Measurements from ENCODE around the gene SLIT3.
"Not testable (repeated sequence)": the region's sequence is repeated elsewhere in the genome, so short reads cannot be mapped to it uniquely, and the experiment has no call there.

SLIT3 gene

DNA sequence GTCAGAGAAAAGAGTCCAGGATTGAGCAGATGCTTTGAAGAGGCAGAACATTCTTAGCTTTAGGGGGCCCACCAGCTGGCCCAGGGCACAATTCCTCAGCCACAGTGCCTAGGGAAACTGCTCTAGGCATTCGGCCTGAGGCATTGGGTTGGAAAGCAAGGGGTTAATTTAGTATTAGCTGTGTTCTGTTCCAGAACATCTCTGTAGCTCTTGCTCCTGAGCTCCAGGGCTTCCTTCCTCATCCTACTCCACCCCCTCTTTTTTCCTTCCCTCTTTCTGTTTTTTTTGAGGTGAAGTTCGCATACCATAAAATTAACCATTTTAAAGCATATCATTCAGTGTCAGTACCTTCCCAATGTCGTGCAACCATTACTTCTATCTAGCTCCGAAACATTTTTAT, 647.3 kb downstream of the SLIT3 start:
- DNase-seq = no peak

DNA sequence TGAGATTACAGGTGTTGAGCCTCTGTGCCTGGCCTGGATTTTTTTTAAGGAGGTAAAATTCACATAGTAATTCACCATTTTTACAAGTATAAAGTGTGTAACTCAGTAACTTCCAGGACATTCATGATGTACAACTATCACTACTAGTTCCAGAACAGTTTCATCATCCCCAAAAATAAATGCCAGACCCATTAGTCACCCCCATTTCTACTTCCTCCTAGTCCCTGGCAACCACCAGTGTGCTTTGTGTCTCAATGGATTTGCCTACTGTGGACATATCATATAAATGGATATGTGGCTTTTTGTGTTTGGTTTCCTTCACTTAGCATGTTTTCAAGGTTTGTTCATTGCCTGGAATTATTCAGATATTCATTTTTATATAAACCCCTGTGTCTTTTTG, 649.3 kb downstream of the SLIT3 start:
- DNase-seq = no peak

DNA sequence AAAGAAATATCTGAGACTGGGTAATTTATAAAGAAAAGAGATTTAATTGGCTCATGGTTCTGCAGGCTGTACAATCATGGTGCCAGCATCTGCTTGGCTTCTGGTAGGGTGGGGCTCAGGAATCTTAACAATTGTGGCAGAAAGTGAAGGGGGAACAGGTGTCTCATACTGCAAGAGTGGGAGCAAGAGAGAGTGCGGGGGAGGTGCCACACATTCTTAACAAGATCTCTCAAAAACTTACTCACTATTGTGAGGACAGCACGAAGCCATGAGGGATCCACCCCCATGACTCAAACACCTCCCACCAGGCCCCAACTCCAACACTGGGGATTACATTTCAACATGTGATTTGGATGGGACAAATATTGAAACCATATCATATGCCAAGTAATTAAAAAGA, 651.6 kb downstream of the SLIT3 start:
- DNase-seq = no peak

DNA sequence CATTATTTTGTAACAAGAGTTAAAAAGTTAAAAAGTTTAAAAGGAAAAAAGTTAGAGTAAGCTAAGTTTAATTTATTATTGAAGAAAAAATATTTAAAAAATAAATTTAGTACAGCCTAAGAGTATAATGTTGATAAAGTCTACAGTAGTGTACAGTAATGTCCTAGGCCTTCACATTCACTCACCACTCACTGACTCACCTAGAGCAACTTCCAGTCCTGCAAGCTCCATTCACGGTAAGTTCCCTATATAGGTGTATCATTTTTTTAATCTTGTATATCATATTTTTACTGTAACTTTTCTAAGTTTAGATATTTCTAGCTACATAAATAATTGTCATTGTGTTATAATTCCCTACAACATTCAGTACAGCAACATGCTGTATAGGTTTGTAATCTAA, 652.4 kb downstream of the SLIT3 start:
- DNase-seq = no peak

DNA sequence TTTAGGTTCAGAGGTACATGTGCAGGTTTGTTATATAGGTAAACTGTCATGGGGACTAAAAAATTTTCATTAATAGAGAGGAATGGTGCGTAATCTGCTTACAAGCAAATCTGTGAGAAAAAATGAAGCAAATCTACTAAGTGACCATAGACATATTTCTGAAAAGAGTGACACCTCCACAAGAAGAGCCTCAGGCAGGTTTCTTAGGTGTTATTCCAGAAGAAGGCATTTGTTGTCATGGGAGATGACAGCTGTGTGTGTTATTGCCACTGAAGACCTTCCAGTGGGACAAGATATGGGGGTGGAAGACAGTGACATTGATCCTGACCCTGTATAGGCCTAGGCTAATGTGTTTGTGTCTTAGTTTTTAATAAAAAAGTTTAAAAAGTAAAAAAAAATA, 652.9 kb downstream of the SLIT3 start:
- DNase-seq = no peak

DNA sequence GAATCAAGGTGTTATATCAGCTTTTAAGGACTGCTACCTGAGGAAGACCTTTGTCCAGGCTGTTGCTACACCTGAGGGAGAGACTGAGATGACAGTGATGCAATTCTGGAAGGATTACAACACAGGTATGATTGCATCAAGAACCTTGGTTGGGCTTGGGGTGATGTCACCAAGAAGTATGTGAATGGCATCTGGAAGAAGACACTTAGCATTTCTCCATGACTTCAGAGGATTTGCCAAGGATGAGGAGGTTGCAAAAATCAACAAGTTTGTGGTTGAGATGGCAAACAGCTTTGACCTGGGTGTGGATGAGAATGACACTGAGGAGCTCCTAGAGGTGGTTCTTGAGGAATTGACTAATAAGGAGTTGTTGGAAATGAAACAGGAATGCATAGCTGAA, 653.9 kb downstream of the SLIT3 start:
- no peak for DNase-seq

DNA sequence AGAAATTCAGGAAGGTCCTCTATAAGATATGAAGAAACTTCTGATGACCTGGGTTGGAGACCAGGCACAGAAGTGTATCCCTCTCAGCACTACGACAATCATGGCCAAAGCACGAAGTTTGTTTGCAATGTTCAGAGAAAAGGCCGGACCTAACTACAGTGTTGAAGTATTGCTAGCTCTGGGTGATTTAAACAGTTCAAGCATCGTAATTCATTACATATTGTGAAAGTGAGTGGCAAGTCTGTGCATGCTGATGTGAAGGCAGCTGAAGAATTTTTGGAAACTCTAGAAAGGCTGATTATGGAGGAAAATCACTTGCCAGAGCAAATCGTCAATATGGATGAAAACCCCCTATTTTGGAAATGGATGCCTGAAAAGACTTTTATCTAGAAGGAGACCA, 654.6 kb downstream of the SLIT3 start:
- DNase-seq = no peak

DNA sequence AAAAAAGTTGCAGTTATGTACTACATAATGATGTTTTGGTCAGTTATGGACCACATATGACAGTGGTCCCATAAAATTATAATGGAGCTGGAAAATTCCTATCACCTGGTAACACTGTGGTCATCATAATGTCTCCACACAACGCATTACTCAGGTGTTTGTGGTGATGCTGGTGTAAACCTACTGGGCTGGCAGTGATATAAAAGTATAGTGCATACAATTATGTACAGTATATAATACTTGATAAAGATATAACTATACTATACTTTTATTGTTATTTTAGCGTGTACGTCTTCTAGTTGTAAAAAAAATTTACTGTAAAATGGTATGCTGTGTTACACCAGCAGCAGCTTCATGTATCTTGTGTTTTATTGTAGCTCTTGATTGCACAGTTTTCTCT, 655.7 kb downstream of the SLIT3 start:
- no peak for DNase-seq

DNA sequence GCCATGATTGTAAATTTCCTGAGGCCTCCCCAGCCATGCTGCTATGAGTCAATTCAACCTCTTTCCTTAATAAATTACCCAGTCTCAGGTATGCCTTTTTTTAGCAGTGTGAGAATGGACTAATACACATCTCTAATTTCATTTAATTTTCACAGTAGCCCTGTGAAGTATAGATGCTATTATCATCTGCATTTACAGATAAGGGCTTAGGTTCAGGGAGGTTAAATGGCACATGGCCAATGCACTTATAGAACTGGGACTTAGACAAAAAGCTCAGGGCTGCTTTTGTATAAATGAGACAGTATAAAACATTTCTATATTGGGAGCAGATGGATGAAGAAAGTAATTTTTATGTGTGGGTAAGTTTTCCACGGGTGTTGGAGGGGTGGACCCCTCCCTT, 658.9 kb downstream of the SLIT3 start:
- no peak for DNase-seq

DNA sequence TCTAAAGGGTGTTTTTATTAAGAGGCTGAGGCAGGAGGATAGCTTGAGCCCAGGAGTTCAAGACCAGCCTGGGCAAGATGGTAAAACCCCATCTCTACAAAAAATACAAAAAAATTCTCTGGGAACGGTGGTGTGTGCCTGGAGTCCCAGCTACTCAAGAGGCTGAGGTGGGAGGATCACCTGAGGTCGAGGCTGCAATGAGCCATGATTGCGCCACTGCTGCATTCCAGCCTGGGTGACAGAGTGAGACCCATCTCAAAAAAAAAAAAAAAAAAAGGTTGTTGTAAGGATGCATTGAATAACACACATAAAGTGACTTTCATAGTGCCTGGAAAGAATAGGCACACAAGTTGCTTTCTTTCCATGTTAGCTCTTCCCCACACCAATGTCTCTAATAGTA, 662.1 kb downstream of the SLIT3 start:
- not testable (repeated sequence) for DNase-seq

DNA sequence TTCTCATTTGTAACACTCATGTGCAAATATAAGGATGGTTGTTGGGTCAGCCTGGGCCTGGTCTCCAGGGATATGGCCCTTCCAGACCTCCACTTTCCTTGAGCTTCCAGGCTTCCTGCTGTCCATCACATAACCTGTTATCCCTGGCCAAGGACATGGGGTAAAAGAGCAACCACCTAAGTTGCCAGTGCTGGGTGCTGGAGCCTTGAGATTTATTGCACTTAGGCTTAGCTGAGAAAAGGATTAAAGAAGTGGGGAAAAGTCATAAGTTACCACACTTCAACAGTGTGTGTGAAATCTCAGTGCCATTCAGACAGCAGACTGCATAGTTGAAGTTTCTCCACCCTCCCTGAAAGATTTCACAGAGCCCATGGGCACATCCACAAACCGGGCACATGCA, 663.1 kb downstream of the SLIT3 start:
- DNase-seq = no peak

DNA sequence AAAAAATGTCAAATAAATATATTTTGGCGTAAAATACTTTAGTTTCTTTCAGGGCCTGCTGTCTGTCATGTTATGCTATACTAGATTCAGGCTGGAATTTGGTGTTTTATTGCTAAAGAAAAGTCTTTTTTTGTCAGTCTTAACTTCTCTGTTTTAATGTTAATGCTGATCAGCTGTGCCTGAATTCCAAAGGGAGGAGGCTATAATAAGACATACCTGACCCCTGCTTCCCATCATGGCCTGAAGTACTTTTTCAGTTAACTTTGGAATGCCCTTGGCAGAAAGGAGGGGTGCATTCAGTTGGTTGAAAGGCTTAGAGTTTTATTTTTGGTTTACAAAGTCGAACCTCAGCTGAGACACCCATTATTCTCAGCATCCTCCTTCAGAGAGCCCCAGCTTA, 663.7 kb downstream of the SLIT3 start:
- no peak for DNase-seq

DNA sequence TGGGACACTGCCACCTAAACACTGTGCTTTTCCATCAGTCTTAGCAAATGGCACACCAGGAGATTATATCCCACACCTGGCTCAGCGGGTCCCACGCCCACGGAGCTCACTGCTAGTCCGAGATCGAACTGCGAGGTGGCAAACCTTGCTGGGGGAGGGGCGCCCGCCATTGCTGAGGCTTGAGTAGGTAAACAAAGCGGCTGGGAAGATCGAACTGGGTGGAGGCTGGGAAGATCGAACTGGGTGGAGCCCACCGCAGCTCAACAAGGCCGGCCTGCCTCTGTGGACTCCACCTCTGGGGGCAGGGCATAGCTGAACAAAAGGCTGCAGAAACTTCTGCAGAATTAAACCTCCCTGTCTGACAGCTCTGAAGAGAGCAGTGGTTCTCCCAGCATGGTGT, 670.0 kb downstream of the SLIT3 start:
- DNase-seq = not testable (repeated sequence)

DNA sequence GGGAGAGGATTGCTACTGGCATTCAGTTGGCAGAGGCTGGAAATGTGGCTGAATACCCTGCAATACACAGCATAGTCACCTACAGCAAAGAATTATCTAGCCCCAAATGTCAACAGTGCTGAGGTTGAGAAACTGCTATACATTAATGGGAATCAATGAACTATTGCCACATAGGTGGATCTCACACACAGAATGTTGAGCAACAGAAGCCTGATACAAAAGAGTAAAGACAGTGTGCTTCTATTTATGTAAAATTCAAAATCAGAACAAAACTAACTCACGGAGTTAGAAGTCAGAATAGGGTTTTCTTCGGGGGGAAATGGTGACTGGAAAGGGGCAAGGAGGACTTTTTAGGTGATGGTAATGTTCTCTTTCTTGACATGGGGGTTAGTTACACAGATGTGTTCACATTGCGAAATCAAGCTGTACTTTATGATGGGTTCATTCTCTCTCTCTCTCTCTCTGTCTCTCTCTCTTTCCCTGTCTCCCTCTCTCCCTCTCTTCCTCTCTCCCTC, 676.0 kb downstream of the SLIT3 start:
- DNase-seq = no peak

DNA sequence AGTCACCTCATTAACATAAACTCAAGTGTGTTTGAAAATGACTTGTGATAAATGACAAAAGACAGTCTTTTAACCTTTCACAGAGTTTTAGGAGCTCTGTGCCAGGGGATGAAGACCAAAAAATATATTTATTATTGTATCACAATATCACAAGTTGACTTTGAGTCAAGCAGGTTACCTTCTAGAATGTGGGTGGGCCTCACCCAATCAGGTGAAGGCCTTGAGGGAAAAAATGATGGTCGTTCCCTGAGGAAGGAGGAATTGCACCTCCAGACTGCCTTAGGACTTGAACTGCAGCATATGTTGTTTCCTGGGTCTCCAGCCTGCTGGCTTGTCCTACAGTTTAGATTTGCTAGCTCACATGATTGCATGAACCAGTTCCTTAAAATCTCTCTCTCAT, 680.1 kb downstream of the SLIT3 start:
- no peak for DNase-seq

DNA sequence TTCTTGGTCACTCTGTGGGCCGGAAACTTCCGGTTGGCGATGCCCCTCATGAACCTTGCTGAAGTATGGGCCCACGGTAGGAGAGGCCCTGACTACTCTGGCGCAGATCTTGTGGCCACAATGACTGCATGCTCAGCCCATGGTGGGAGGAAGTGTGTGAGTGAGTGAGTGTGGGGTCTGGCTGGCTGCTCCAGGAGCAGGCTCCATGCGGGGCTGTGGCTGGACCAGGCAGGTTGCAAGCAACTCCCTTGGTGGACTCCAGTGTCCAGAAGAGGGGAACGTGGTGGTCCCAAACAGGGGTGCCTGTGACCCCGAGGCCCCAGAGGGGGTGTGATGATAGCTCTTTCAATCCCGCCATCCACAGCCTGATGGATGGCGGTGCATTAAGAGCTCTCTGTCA, 686.3 kb downstream of the SLIT3 start:
- no peak for DNase-seq

DNA sequence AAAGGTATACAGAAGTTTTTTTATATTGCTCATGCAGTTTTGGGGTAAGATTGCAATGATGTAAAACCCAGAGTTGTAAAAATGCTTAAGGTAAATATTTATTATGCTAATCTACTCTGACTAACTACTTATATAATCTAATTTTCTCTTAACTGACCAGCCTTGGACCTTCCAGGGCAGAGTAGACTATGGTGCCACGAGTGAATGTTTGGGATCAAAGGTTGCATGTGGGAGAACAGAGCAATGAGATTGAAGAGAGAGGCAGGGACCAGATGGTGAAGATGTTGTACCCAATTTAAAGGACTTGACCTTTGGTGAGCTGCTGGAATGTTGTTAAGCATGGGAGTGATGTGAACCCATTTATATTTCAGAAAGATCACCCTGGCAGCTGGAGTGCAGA, 686.9 kb downstream of the SLIT3 start:
- no peak for DNase-seq

DNA sequence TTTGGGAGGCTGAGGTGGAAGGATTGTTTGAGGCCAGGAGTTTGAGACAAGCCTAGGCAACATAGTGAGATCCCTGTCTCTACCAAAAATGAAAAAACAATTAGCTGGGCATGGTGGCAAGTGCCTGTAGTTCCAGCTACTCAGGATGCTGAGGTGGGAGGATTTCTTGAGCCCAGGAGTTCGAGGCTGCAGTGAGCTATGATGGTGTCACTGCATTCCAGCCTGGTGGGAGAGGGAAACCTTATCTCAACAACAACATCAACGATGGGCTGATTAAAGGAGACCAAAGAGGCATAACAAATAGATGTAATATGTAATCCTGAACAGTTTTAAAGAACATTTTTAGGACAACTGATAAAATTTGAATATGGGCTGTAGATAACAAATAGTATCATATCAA, 687.5 kb downstream of the SLIT3 start:
- no peak for DNase-seq

DNA sequence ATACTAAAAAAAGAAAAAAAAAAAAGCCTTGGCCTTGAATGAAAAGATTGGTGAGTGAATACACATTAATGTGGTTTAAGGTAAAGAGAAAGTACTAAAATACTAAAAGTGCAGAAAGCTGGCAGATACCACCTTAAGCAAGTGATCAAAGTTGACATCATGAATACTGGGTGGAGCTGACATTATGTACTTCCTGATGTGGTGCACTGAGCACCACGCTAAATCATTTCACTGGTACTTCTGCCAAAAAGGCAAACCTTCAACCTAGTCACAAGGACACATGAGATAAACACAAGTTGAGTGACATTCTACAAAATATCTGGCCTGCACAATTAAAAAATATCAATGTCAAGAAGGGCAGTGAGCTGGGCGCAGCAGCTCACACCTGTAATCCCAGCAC, 687.9 kb downstream of the SLIT3 start:
- DNase-seq = no peak

DNA sequence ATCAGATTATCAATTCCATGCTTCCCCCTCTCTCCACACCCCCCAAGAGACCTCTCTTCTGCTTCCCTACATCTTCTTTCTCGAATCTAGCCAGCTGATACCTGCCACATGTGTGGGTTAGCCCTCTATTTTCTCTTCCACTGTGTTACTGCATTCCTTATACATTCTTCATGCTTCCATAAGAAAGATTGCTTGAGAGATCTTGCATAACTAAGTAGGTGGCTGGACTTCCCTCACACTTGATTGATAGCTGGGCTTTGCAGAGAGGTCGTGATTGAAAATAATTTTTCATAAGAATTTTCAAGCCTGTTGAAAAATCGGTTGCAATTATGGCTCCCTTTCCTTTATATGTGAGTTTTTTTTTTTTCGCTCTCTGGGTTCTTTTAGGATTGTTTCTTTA, 688.8 kb downstream of the SLIT3 start:
- no peak for DNase-seq

All from CD4-positive, alpha-beta T cell treated with Interleukin-15 for 1 hour (primary cell).